Dendritic cell treated with granulocyte-macrophage colony-stimulating factor and Interleukin-4, amounts not matched to agents 40 ng/mL and 50 ng/mL, for 4 days (primary cell): Measurements from ENCODE around the gene FAM222B.
A peak's percentile ranks its signal among the peaks of the same experiment; 100 is the strongest.
"Not testable (repeated sequence)": the region's sequence is repeated elsewhere in the genome, so short reads cannot be mapped to it uniquely, and the experiment has no call there.

Experiments
- H3K27ac Mint-ChIP-seq: one replicate; pipeline ENCODE4 v1.8.0; 2022; ENCODE audit warnings: mild to moderate bottlenecking, mixed read lengths
- H3K27me3 Mint-ChIP-seq: one replicate; pipeline ENCODE4 v1.8.0; 2022; ENCODE audit warnings: mild to moderate bottlenecking, mixed read lengths
- H3K36me3 Mint-ChIP-seq: one replicate; pipeline ENCODE4 v1.8.0; 2022; ENCODE audit warnings: low read depth, mixed read lengths
- H3K4me1 Mint-ChIP-seq: one replicate; pipeline ENCODE4 v1.8.0; 2022; ENCODE audit warnings: low read depth, mixed read lengths
- H3K4me3 Mint-ChIP-seq: one replicate; pipeline ENCODE4 v1.8.0; 2022; ENCODE audit warnings: mild to moderate bottlenecking, moderate library complexity, mixed read lengths
- H3K9me3 Mint-ChIP-seq: one replicate; pipeline ENCODE4 v1.8.0; 2022; ENCODE audit warnings: mixed read lengths
- intact Hi-C: fragments of 100-400 bp; cut with micrococcal nuclease; formaldehyde crosslinking; loops from one replicate; pipeline ENCODE4 v1.15.0; 2022

Gene FAM222B

DNA sequence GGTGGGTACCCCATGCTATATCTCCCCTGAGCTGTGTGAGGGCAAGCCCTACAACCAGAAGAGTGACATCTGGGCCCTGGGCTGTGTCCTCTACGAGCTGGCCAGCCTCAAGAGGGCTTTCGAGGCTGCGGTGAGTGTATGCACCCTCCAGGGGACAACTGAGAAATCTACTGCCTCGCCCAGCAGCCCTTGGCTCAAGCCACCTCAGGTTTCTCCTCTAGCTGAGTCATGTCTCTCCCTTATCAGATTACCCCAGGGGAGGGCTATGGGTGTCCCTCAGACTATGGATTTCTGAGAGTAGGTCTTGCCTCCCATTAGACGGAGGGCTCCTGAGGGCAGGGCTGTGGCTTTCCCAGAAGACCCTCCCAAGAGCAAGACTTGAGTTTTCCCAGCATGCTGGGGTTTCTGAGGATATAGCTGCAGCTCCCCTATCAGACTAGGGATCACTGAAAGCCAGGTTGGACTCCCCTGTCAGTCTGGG is 107.3 kb downstream of the FAM222B start:
- intact Hi-C loops = no loop called here
- H3K9me3 Mint-ChIP-seq = no peaks in the 10 kb centered on the region
- no peak overlapping the region for H3K4me3 Mint-ChIP-seq
- no peak overlapping the region for H3K27ac Mint-ChIP-seq
- H3K4me1 Mint-ChIP-seq = no peaks in the 10 kb centered on the region
- H3K27me3 Mint-ChIP-seq = peaks cover 14% of the 10 kb centered on the region
- no peaks in the 10 kb centered on the region for H3K36me3 Mint-ChIP-seq

- Mint-ChIP-seq H3K27me3 (peaks cover 14% of the 10 kb centered on the region), H3K36me3 (no peaks in the 10 kb centered on the region), H3K4me1 (peaks cover 4% of the 10 kb centered on the region), H3K27ac (no peak overlapping the region), H3K9me3 (no peaks in the 10 kb centered on the region), H3K4me3 (no peak overlapping the region)
- intact Hi-C loops = no loop called here
These were observed 107.8 kb downstream of the FAM222B start for GRCh38 chr17:28734712-28735241.

GRCh38 chr17:28733346-28733745 is 109.2 kb downstream of the FAM222B start:
- peaks cover 13% of the 10 kb centered on the region for H3K4me1 Mint-ChIP-seq
- H3K27ac Mint-ChIP-seq = no peak overlapping the region
- no peaks in the 10 kb centered on the region for H3K36me3 Mint-ChIP-seq
- no peak overlapping the region for H3K4me3 Mint-ChIP-seq
- H3K9me3 Mint-ChIP-seq = no peaks in the 10 kb centered on the region
- peaks cover 5% of the 10 kb centered on the region for H3K27me3 Mint-ChIP-seq
- intact Hi-C loops = no loop called here

GRCh38 chr17:28729950-28730330 is 112.7 kb downstream of the FAM222B start:
- Mint-ChIP-seq H3K9me3 (no peaks in the 10 kb centered on the region), H3K27me3 (peaks cover 2% of the 10 kb centered on the region), H3K27ac (peak overlapping the region; percentile 81), H3K36me3 (peaks cover 11% of the 10 kb centered on the region), H3K4me3 (no peak overlapping the region), H3K4me1 (peaks cover 39% of the 10 kb centered on the region)
- intact Hi-C loops = loop anchor here (5.0 kb wide), 1 partner anchor 32 kb away; no protein-coding TSS in a partner anchor

DNA sequence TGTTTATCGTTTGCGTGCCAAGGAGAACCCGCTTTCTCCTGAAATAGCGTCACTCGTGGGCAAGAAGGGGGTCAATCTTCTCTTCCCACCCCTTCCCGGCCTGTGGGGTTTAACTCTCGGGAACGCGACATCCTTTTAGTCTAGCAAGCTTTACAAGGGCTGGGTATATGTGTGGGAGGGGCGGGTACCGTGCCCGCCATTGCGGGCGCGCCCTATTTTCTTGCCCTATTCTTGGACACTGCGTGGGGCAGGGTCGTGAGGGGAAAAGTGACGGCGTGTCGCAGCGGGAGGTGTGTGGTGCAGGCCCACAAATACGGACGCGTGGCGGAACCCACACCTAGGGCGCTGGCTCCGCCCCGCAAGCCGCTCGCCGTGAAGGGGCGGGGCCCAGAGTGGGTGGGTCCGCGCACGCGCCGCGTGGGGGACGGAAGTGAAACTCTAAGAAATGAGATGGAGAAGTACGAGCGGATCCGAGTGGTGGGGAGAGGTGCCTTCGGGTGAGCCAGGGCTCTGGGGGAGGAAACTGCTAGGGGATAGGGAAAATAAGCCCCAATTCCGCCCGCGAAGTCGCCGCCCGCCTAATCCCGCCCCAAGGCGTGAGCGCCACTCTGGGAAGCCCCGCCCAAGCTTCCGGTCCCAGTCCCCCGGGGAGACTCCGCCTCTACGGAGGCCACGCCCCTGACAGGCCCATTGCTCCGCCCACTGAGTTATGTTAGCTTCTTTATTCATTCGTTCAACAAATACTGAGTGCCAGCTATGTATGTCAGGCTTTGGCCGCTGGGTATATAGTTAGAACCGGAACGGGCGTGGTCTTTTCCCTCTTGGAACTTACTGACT is 114.0 kb downstream of the FAM222B start, which contains the start of gene NEK8:
TSS of gene NEK8 (plus strand) at position 425 of the 837 bp plus-strand sequence. CDS start at position 451, 26 bp downstream.
- intact Hi-C loops = loop anchor here (1.0 to 5.0 kb wide), 2 partner anchors 15 to 34 kb away; no protein-coding TSS in a partner anchor
- Mint-ChIP-seq H3K27ac (peak within 1 kb of the TSS; percentile 81), H3K4me3 (peak within 1 kb of the TSS; percentile 96), H3K36me3 (peaks cover 24% of the 10 kb centered on the region), H3K9me3 (no peaks in the 10 kb centered on the region), H3K27me3 (peaks cover 2% of the 10 kb centered on the region), H3K4me1 (peaks cover 53% of the 10 kb centered on the region)

- Mint-ChIP-seq H3K4me3 (peak overlapping the region; percentile 96), H3K36me3 (peaks cover 42% of the 10 kb centered on the region), H3K27ac (peak overlapping the region; percentile 83), H3K4me1 (peaks cover 55% of the 10 kb centered on the region), H3K9me3 (no peaks in the 10 kb centered on the region), H3K27me3 (peaks cover 2% of the 10 kb centered on the region)
- intact Hi-C loops = loop anchor here (1.0 to 5.0 kb wide), 3 partner anchors 23 to 222 kb away; no protein-coding TSS in a partner anchor
These were observed 115.7 kb downstream of the FAM222B start for GRCh38 chr17:28726627-28727491.

GRCh38 chr17:28726226-28726626 is 116.4 kb downstream of the FAM222B start, which contains the start of gene TLCD1:
Gene TLCD1 (minus strand): TSS chr17:28726233. CDS start chr17:28726097, 136 bp downstream.
- peaks cover 48% of the 10 kb centered on the region for H3K36me3 Mint-ChIP-seq
- peaks cover 60% of the 10 kb centered on the region for H3K4me1 Mint-ChIP-seq
- peak within 1 kb of the TSS; percentile 83 for H3K27ac Mint-ChIP-seq
- H3K9me3 Mint-ChIP-seq = no peaks in the 10 kb centered on the region
- peaks cover 2% of the 10 kb centered on the region for H3K27me3 Mint-ChIP-seq
- peak within 1 kb of the TSS; percentile 96 for H3K4me3 Mint-ChIP-seq
- intact Hi-C loops = loop anchor here (2.0 to 5.0 kb wide), 2 partner anchors 36 to 223 kb away; no protein-coding TSS in a partner anchor

DNA sequence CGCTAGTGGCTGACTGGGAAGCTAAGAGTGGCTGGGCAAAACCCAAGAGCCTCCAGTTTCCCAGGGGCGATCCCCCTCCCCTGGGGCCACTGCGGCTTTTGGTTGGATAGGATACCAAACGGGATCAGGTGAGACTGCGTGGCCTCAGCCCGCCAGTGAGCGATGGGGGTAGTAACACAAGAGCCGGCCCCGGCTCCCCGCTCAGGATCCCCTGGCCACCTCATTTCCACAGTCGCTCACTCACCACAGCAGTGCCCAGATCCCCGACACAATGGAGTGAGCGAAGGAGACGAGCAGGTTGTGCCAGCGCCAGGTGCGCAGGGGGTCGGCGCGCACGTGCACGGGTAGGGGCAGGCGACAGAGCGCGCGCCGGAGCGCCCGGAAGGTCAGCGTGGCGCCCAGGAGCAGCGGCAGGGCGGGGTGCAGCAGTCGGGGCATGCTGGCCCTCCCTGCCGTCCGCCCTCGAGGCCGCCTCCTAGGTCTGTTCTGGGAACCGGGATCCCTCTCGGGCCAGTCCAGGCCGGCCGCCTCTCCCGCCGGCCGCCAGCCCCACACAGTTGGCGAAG is 116.8 kb downstream of the FAM222B start:
- Mint-ChIP-seq H3K27me3 (peaks cover 2% of the 10 kb centered on the region), H3K4me3 (peak overlapping the region; percentile 96), H3K9me3 (no peaks in the 10 kb centered on the region), H3K4me1 (peaks cover 65% of the 10 kb centered on the region), H3K36me3 (peaks cover 53% of the 10 kb centered on the region), H3K27ac (peak overlapping the region; percentile 83)
- intact Hi-C loops = loop anchor here (2.0 to 5.0 kb wide), 2 partner anchors 37 to 223 kb away; no protein-coding TSS in a partner anchor

GRCh38 chr17:28725166-28725659 is 117.4 kb downstream of the FAM222B start:
- peak overlapping the region; percentile 96 for H3K4me3 Mint-ChIP-seq
- peaks cover 70% of the 10 kb centered on the region for H3K4me1 Mint-ChIP-seq
- peaks cover 2% of the 10 kb centered on the region for H3K27me3 Mint-ChIP-seq
- H3K9me3 Mint-ChIP-seq = no peaks in the 10 kb centered on the region
- peaks cover 58% of the 10 kb centered on the region for H3K36me3 Mint-ChIP-seq
- H3K27ac Mint-ChIP-seq = peak overlapping the region; percentile 83
- intact Hi-C loops = loop anchor here (5.0 kb wide), 1 partner anchor 37 kb away; no protein-coding TSS in a partner anchor

- no peaks in the 10 kb centered on the region for H3K9me3 Mint-ChIP-seq
- peaks cover 64% of the 10 kb centered on the region for H3K36me3 Mint-ChIP-seq
- peaks cover 65% of the 10 kb centered on the region for H3K4me1 Mint-ChIP-seq
- peak overlapping the region; percentile 28 for H3K27ac Mint-ChIP-seq
- intact Hi-C loops = loop anchor here (5.0 kb wide), 1 partner anchor 38 kb away; no protein-coding TSS in a partner anchor
- H3K4me3 Mint-ChIP-seq = peak overlapping the region; percentile 96
- H3K27me3 Mint-ChIP-seq = peaks cover 2% of the 10 kb centered on the region
These were observed 118.0 kb downstream of the FAM222B start for GRCh38 chr17:28724500-28725165.

DNA sequence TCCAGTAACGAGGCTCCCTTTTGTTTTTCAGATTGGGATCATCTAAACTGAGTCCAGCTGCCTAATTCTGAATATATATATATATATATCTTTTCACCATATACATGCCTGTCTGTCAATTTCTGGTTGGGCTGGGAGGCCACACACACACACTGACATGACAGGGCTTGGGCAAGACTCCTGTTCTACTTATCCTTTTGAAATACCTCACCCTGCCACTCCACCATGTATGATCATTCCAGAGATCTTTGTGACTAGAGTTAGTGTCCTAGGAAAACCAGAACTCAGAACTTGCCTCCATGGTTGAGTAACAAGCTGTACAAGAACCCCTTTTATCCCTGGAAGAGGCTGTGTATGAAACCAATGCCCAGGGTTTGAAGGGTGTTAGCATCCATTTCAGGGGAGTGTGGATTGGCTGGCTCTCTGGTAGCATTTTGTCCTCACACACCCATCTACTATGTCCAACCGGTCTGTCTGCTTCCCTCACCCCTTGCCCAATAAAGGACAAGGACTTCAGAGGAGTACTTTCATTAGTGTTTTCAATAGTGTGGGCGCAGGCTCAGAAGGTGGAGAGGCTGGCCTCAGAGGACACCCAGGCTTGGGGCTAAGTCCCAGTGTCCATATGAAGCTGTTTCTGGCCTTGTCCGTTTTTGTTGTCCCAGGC is 118.6 kb downstream of the FAM222B start:
- Mint-ChIP-seq H3K36me3 (peaks cover 64% of the 10 kb centered on the region), H3K27ac (peak overlapping the region; percentile 28), H3K4me1 (peaks cover 63% of the 10 kb centered on the region)
- H3K4me3 Mint-ChIP-seq, H3K9me3 Mint-ChIP-seq, H3K27me3 Mint-ChIP-seq, intact Hi-C loops: not testable (repeated sequence)

- no peak overlapping the region for H3K4me3 Mint-ChIP-seq
These were observed 119.3 kb downstream of the FAM222B start for GRCh38 chr17:28723159-28723835.

More at GRCh38 chr17:28723159-28723835, 119.3 kb downstream of the FAM222B start:
- Mint-ChIP-seq H3K9me3 (no peaks in the 10 kb centered on the region), H3K4me1 (peaks cover 67% of the 10 kb centered on the region), H3K27ac (no peak overlapping the region), H3K36me3 (peaks cover 64% of the 10 kb centered on the region), H3K27me3 (peaks cover 2% of the 10 kb centered on the region)
- intact Hi-C loops = no loop called here
